CD14-positive monocyte (primary cell): ENCODE data around the gene HIVEP3. TPM values are rescaled to one million over a fixed set of nuclear protein-coding genes. Genes with fewer than 3 reads are reported as not detected.
A peak's percentile ranks its signal among the peaks of the same experiment; 100 is the strongest.

Source experiments
- DNase-seq, 3 donors: peaks; one replicate each; pipeline ENCODE4 v3.0.0-alpha.2; 2011 to 2022
- H2AFZ ChIP-seq: 2 replicates; pipeline ENCODE4 v1.6.0; 2012; ENCODE audit warnings: mild to moderate bottlenecking, low read depth, low read length, inconsistent platforms; ENCODE audit not compliant: insufficient read depth, poor library complexity, severe bottlenecking
- H3K27ac ChIP-seq, 2 donors: 1 replicate in 1 of 2; 2 replicates in 1 of 2; pipeline ENCODE4 v1.5.1; 2012 to 2013; ENCODE audit warnings: low read length in 2 of 2, control low read depth in 1 of 2, inconsistent platforms in 1 of 2, low read depth in 1 of 2, mild to moderate bottlenecking in 1 of 2
- H3K27me3 ChIP-seq, 2 donors: one replicate each; pipeline versions ENCODE4 v1.6.0 to v1.6.1; 2011 to 2013; ENCODE audit warnings: low read length in 2 of 2; ENCODE audit not compliant: control insufficient read depth in 2 of 2, insufficient read depth in 2 of 2
- H3K36me3 ChIP-seq, 2 donors: replicated peaks in 1 of 2; 1 replicate in 1 of 2; 2 replicates in 1 of 2; pipeline versions ENCODE4 v1.5.1 to v1.6.1; 2012 to 2013; ENCODE audit warnings: low read length in 2 of 2, control low read depth in 1 of 2, inconsistent platforms in 1 of 2, mild to moderate bottlenecking in 1 of 2; ENCODE audit not compliant: insufficient read depth in 2 of 2, control insufficient read depth in 1 of 2
- H3K4me1 ChIP-seq, 2 donors: 1 replicate in 1 of 2; 2 replicates in 1 of 2; pipeline versions ENCODE4 v1.5.1 to v1.6.1; 2012 to 2013; ENCODE audit warnings: low read length in 2 of 2, control low read depth in 1 of 2, inconsistent platforms in 1 of 2, mild to moderate bottlenecking in 1 of 2, moderate library complexity in 1 of 2; ENCODE audit not compliant: insufficient read depth in 2 of 2, control insufficient read depth in 1 of 2
- H3K4me2 ChIP-seq: replicated peaks from 2 replicates; pipeline ENCODE3; 2012; ENCODE audit warnings: low read length, moderate library complexity, mild to moderate bottlenecking; ENCODE audit not compliant: poor library complexity, severe bottlenecking; ENCODE audit errors: extremely low read depth
- H3K4me3 ChIP-seq, 3 experiments: fragments of 200-600 bp in 1 of 3; sonication (generic) in 1 of 3; replicated peaks in 1 of 3; 1 replicate in 2 of 3; 2 replicates in 1 of 3; pipeline ENCODE4 v1.5.1; 2011 to 2013; ENCODE audit warnings: low read length in 3 of 3, mild to moderate bottlenecking in 3 of 3, control low read depth in 2 of 3, low read depth in 2 of 3, inconsistent platforms in 1 of 3, moderate library complexity in 1 of 3
- H3K79me2 ChIP-seq: 2 replicates; pipeline ENCODE4 v1.6.0; 2012; ENCODE audit warnings: mild to moderate bottlenecking, control low read depth, inconsistent platforms, low read length, moderate library complexity; ENCODE audit not compliant: insufficient read depth
- H3K9ac ChIP-seq: 2 replicates; pipeline ENCODE4 v1.6.0; 2017; ENCODE audit warnings: low read length, mild to moderate bottlenecking; ENCODE audit not compliant: insufficient read depth, poor library complexity, severe bottlenecking
- H3K9me3 ChIP-seq, 2 donors: replicated peaks in 1 of 2; 1 replicate in 1 of 2; 2 replicates in 1 of 2; pipeline versions ENCODE4 v1.5.1 to v1.6.1; 2012 to 2013; ENCODE audit warnings: low read length in 2 of 2, control low read depth in 1 of 2; ENCODE audit not compliant: control insufficient read depth in 1 of 2, insufficient read depth in 1 of 2
- H4K20me1 ChIP-seq: 2 replicates; pipeline ENCODE4 v1.6.0; 2012; ENCODE audit warnings: mild to moderate bottlenecking, low read length, control low read depth, moderate library complexity; ENCODE audit not compliant: insufficient read depth
- H3K27ac Mint-ChIP-seq, 7 donors: one replicate each; pipeline ENCODE4 v1.8.0; 2020; ENCODE audit warnings: mild to moderate bottlenecking in 7 of 7, mixed read lengths in 7 of 7, moderate library complexity in 6 of 7, inconsistent platforms in 2 of 7
- H3K27me3 Mint-ChIP-seq, 3 donors: one replicate each; pipeline ENCODE4 v1.8.0; 2021 to 2022; ENCODE audit warnings: low read depth in 3 of 3, mild to moderate bottlenecking in 3 of 3, mixed read lengths in 3 of 3, moderate library complexity in 3 of 3, inconsistent platforms in 1 of 3
- H3K36me3 Mint-ChIP-seq, 2 donors: one replicate each; pipeline ENCODE4 v1.8.0; 2020; ENCODE audit warnings: mixed read lengths in 2 of 2, inconsistent platforms in 1 of 2, mild to moderate bottlenecking in 1 of 2
- H3K4me1 Mint-ChIP-seq: one replicate; pipeline ENCODE4 v1.8.0; 2020; ENCODE audit warnings: mild to moderate bottlenecking, mixed read lengths
- H3K4me3 Mint-ChIP-seq, 2 donors: one replicate each; pipeline ENCODE4 v1.8.0; 2020; ENCODE audit warnings: mild to moderate bottlenecking in 2 of 2, mixed read lengths in 2 of 2, moderate library complexity in 1 of 2
- H3K9me3 Mint-ChIP-seq, 7 donors: one replicate each; pipeline ENCODE4 v1.8.0; 2020 to 2022; ENCODE audit warnings: mixed read lengths in 7 of 7, mild to moderate bottlenecking in 6 of 7, moderate library complexity in 6 of 7, inconsistent platforms in 2 of 7
- CTCF ChIP-seq: fragments of 200-600 bp; IDR thresholded peaks from one replicate; pipeline ENCODE4 v1.8.0; 2022; ENCODE audit warnings: antibody characterized with exemption, mild to moderate bottlenecking
- WGBS: methylation state at CpG from one replicate; pipeline ENCODE4 v1.1.5; 2013; ENCODE audit warnings: missing lambda C conversion rate; ENCODE audit not compliant: insufficient coverage; 5-methylcytosine and 5-hydroxymethylcytosine counted together
- intact Hi-C, 2 donors: fragments of 100-400 bp; cut with micrococcal nuclease; formaldehyde crosslinking; loops; one replicate each; pipeline versions ENCODE4 v1.15.0 to v1.15.1; 2023
- polyA plus RNA-seq, 3 donors: library from polyadenylated mRNA; depleted of rRNA in 1 of 3; unstranded in 2 of 3; stranded (reverse) in 1 of 3; fragments of 300-500 nt in 2 of 3; fragments of >200 nt in 1 of 3; fragmentation: Illumina TruSeq in 2 of 3; gene quantifications; 1 replicate in 2 of 3; 2 replicates in 1 of 3; pipeline ENCODE4 v1.2.3, GENCODE V29; 2012 to 2021

The HIVEP3 gene
- polyA plus RNA-seq, 3 donors: 1.2 to 3.7 (median 1.8) TPM

- Histone ChIP-seq H3K4me3 (no peak overlapping the region), H3K36me3 (no peaks in the 10 kb centered on the region), H3K27ac (no peak overlapping the region), H3K27me3 (no peaks in the 10 kb centered on the region), H3K9me3 (no peaks in the 10 kb centered on the region), H4K20me1 (no peaks in the 10 kb centered on the region), H3K4me2 (no peak overlapping the region), H3K4me1 (peaks cover 77 to 88% of the 10 kb centered on the region in 2 donors), H2AFZ (no peak overlapping the region), H3K79me2 (no peaks in the 10 kb centered on the region), H3K9ac (no peak overlapping the region)
- WGBS: 100% methylated on average over 2 of the region's 7 CpGs
- DNase-seq: no peak
- peaks cover 84% of the 10 kb centered on the region for H3K4me1 Mint-ChIP-seq
- intact Hi-C loops: no loop called here
- no peak overlapping the region for H3K4me3 Mint-ChIP-seq
- no peak overlapping the region for H3K27ac Mint-ChIP-seq
- peaks cover 0 to 4% (median 1%) of the 10 kb centered on the region in 3 donors for H3K27me3 Mint-ChIP-seq
- H3K9me3 Mint-ChIP-seq: peaks cover 0 to 1% (median 0%) of the 10 kb centered on the region in 7 donors
- no peaks in the 10 kb centered on the region for H3K36me3 Mint-ChIP-seq
- no peak for TF ChIP-seq CTCF
Measured at GRCh38 chr1:41718497-41718896, 200.2 kb downstream of the HIVEP3 start.

- no peak for DNase-seq
- Mint-ChIP-seq H3K4me3 (peak overlapping the region; percentile 1 to 82), H3K36me3 (no peaks in the 10 kb centered on the region), H3K27me3 (peaks cover 0 to 6% (median 3%) of the 10 kb centered on the region in 3 donors), H3K4me1 (peaks cover 76% of the 10 kb centered on the region), H3K27ac (peak overlapping the region; percentile 84 to 97 (median 94)), H3K9me3 (no peaks in the 10 kb centered on the region)
- Histone ChIP-seq H3K4me2 (peak overlapping the region; percentile 7), H3K9me3 (no peaks in the 10 kb centered on the region), H3K27me3 (no peaks in the 10 kb centered on the region), H4K20me1 (no peaks in the 10 kb centered on the region), H3K27ac (peak overlapping the region; percentile 78 to 83), H3K4me1 (peaks cover 59 to 70% of the 10 kb centered on the region in 2 donors), H2AFZ (peak overlapping the region; percentile 32), H3K79me2 (no peaks in the 10 kb centered on the region), H3K9ac (peak overlapping the region; percentile 47), H3K4me3 (peak overlapping the region in 1 of 3 experiments; percentile 2), H3K36me3 (no peaks in the 10 kb centered on the region)
- intact Hi-C loops: no loop called here
- WGBS: 90% methylated on average over 6 of the region's 12 CpGs
- TF ChIP-seq CTCF: no peak
Measured at GRCh38 chr1:41716188-41717130, 202.3 kb downstream of the HIVEP3 start.
